IPS-NIHi7 (cell line): Measurements from ENCODE around the gene RAPGEF4.

Source experiments
- DNase-seq: peaks from one replicate; pipeline ENCODE4 v3.0.0; 2012; ENCODE audit warnings: mixed read lengths; ENCODE audit errors: extremely low spot score

The RAPGEF4 gene

GRCh38 chr2:173094731-173095130 is 359.1 kb downstream of the RAPGEF4 start:
- no peak for DNase-seq

- no peak for DNase-seq
Measured at GRCh38 chr2:173095356-173095755, 359.7 kb downstream of the RAPGEF4 start.

- no peak for DNase-seq
Measured at GRCh38 chr2:173099271-173099670, 363.6 kb downstream of the RAPGEF4 start.

GRCh38 chr2:173099804-173100203 is 364.2 kb downstream of the RAPGEF4 start:
- DNase-seq, result no peak

GRCh38 chr2:173101687-173102086 is 366.0 kb downstream of the RAPGEF4 start:
- DNase-seq, result no peak
